GM06990 (cell line): ENCODE data around the gene HAS3.

Experiments used
- DNase-seq: peaks from one replicate; pipeline ENCODE4 v3.0.0-alpha.2; 2011; ENCODE audit not compliant: insufficient read length; ENCODE audit errors: extremely low read depth
- H3K27me3 ChIP-seq: replicated peaks from 2 replicates; pipeline ENCODE4 v1.6.0; 2011; ENCODE audit warnings: low read length; ENCODE audit not compliant: control insufficient read depth, insufficient read depth
- H3K36me3 ChIP-seq: 2 replicates; pipeline ENCODE4 v1.5.1; 2011; ENCODE audit warnings: low read length; ENCODE audit not compliant: control insufficient read depth, insufficient read depth
- H3K4me3 ChIP-seq: replicated peaks from 2 replicates; pipeline ENCODE4 v1.5.1; 2011; ENCODE audit warnings: low read depth, mild to moderate bottlenecking, control low read depth, low read length
- TF ChIP-seq, protein P1 (sequence below): IDR thresholded peaks from 2 replicates; pipeline ENCODE4 v1.5.1; 2011; ENCODE audit warnings: low read length, control low read depth, mild to moderate bottlenecking, inconsistent platforms; ENCODE audit not compliant: insufficient read depth, poor library complexity, severe bottlenecking

HAS3 gene

DNA sequence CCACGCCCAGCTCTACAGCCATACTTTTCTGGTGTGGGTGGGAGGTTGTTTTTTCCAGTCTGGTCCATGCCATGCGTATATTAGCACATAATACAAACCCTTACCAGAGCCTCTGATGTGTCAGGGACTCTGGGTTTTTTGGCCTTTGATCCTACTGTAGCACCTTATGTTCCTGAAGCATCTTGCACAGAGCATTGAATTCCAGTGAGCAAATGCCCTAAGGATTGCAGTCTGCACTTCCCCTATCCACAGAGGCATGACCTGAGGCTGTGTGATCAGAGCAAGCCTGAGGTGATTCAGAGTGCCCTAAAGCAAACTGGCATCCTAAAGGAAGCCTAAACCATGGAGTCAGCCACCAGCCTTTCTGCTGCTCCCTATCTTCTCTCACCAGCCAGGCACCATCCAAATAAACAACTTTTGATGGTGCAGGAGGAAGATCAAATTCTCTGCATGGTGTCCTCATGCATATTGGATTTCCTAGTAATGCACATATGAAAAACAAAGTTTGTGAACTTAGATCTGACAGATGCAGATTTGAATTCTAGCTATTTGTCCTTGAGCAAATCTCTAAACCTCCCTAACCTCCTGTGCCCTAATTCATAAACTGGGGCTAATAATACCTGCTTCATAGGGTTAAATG lies 41.2 kb upstream of the HAS3 start:
- no peak for DNase-seq
- TF ChIP-seq, protein P1, sequence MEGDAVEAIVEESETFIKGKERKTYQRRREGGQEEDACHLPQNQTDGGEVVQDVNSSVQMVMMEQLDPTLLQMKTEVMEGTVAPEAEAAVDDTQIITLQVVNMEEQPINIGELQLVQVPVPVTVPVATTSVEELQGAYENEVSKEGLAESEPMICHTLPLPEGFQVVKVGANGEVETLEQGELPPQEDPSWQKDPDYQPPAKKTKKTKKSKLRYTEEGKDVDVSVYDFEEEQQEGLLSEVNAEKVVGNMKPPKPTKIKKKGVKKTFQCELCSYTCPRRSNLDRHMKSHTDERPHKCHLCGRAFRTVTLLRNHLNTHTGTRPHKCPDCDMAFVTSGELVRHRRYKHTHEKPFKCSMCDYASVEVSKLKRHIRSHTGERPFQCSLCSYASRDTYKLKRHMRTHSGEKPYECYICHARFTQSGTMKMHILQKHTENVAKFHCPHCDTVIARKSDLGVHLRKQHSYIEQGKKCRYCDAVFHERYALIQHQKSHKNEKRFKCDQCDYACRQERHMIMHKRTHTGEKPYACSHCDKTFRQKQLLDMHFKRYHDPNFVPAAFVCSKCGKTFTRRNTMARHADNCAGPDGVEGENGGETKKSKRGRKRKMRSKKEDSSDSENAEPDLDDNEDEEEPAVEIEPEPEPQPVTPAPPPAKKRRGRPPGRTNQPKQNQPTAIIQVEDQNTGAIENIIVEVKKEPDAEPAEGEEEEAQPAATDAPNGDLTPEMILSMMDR = no peak
- Histone ChIP-seq H3K4me3 (no peak overlapping the region), H3K27me3 (no peaks in the 10 kb centered on the region), H3K36me3 (no peaks in the 10 kb centered on the region)

GRCh38 chr16:69064764-69065313 lies 40.6 kb upstream of the HAS3 start:
- Histone ChIP-seq H3K27me3 (no peaks in the 10 kb centered on the region), H3K4me3 (no peak overlapping the region), H3K36me3 (no peaks in the 10 kb centered on the region)
- TF ChIP-seq, protein P1 = no peak
- no peak for DNase-seq

- Histone ChIP-seq H3K36me3 (no peaks in the 10 kb centered on the region), H3K4me3 (no peak overlapping the region), H3K27me3 (no peaks in the 10 kb centered on the region)
- DNase-seq = no peak
- TF ChIP-seq, protein P1 = no peak
Measured at GRCh38 chr16:69069504-69069903, 35.9 kb upstream of the HAS3 start.

GRCh38 chr16:69071036-69071435 lies 34.4 kb upstream of the HAS3 start:
- DNase-seq = no peak
- no peaks in the 10 kb centered on the region for H3K36me3 ChIP-seq
- no peak overlapping the region for H3K4me3 ChIP-seq
- TF ChIP-seq, protein P1 = no peak
- H3K27me3 ChIP-seq = no peaks in the 10 kb centered on the region

DNA sequence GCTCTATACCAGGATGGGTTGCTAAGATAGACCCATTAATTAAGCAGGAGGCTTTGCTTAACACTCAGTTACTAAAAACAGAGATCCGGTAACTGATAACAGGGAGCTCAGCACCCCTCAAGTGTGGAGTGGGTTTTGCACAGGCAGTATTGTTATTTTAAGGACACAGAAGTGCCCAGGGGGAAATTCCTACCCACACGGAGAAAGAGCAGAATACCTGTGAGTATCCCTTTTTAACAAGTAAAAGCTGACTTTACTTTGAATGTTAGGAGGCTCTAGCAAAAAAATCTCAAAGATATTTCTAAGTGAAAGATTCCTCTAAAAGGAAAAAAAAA lies 32.8 kb upstream of the HAS3 start:
- Histone ChIP-seq H3K27me3 (no peaks in the 10 kb centered on the region), H3K36me3 (no peaks in the 10 kb centered on the region), H3K4me3 (no peak overlapping the region)
- no peak for DNase-seq
- TF ChIP-seq, protein P1 = no peak
